Panc1 (cell line): ENCODE measurements around the gene MCF2. TPM values are rescaled to one million over a fixed set of nuclear protein-coding genes. Genes with fewer than 3 reads are reported as not detected.

Source experiments
- ATAC-seq: fragments of 200-7000 bp; cut with Tn5 transposase; 2 replicates; pipeline ENCODE4 v1.9.1; 2020; ENCODE audit warnings: mild to moderate bottlenecking, moderate library complexity
- BruUV-seq: library from RNA; stranded (reverse); fragments of 400-500 nt; replicated peaks from 2 replicates; lab custom pipeline; 2021; lab: Mats Ljungman, UMichigan
- CTCF ChIA-PET: fragments of 300-600 bp; sonication (Branson Sonifier 250); formaldehyde crosslinking; loops from one replicate; lab custom pipeline; 2022; ENCODE audit warnings: antibody characterized with exemption; lab: Charles Lee
- POLR2A ChIA-PET: fragments of 300-600 bp; sonication (Branson Sonifier 250); formaldehyde crosslinking; loops from one replicate; lab custom pipeline; 2022; ENCODE audit warnings: antibody characterized with exemption; lab: Charles Lee
- DNase-seq: peaks from one replicate; pipeline ENCODE4 v3.0.0-alpha.2; 2010; ENCODE audit warnings: low read depth, low spot score
- H3K27ac ChIP-seq: 2 replicates; pipeline ENCODE4 v1.5.1; 2011; ENCODE audit warnings: mild to moderate bottlenecking, low read length, inconsistent platforms
- H3K27me3 ChIP-seq: fragments of 200-500 bp; sonication (Bioruptor generic); 2 replicates; pipeline ENCODE4 v1.6.0; 2014; ENCODE audit warnings: low read length, inconsistent platforms; ENCODE audit not compliant: control insufficient read depth, insufficient read depth
- H3K36me3 ChIP-seq: fragments of 200-500 bp; sonication (Bioruptor generic); 2 replicates; pipeline ENCODE4 v1.5.1; 2014; ENCODE audit warnings: inconsistent platforms, mild to moderate bottlenecking, low read length, moderate library complexity; ENCODE audit not compliant: control insufficient read depth, insufficient read depth
- H3K4me1 ChIP-seq: 2 replicates; pipeline ENCODE4 v1.5.1; 2011; ENCODE audit warnings: inconsistent platforms, mild to moderate bottlenecking, low read length, moderate library complexity; ENCODE audit not compliant: control insufficient read depth, insufficient read depth
- H3K4me3 ChIP-seq, 2 experiments: 2 replicates each; pipeline ENCODE4 v1.5.1; 2011 to 2012; ENCODE audit warnings: low read depth in 2 of 2, low read length in 2 of 2, mild to moderate bottlenecking in 2 of 2, inconsistent platforms in 1 of 2, moderate library complexity in 1 of 2
- H3K9me3 ChIP-seq: fragments of 200-500 bp; sonication (Bioruptor generic); 2 replicates; pipeline ENCODE4 v1.5.1; 2014; ENCODE audit warnings: low read depth, mild to moderate bottlenecking, inconsistent platforms, low read length, moderate library complexity; ENCODE audit not compliant: control insufficient read depth, insufficient read depth
- POLR2AphosphoS5 ChIP-seq: IDR thresholded peaks from 2 replicates; pipeline ENCODE4 v1.6.1; 2012; ENCODE audit warnings: mild to moderate bottlenecking, low read depth, low read length, moderate library complexity
- SIN3A ChIP-seq: IDR thresholded peaks from 2 replicates; pipeline ENCODE4 v1.6.1; 2012; ENCODE audit warnings: low read depth, mild to moderate bottlenecking, low read length, moderate library complexity, borderline replicate concordance; ENCODE audit not compliant: insufficient read depth
- TCF7L2 ChIP-seq: IDR thresholded peaks from 2 replicates; pipeline ENCODE4 v1.6.1; 2011; ENCODE audit warnings: mild to moderate bottlenecking, low read depth, low read length, inconsistent platforms
- in situ Hi-C: cut with HindIII; loops from 2 replicates; pipeline ENCODE4 v1.10.0; 2016; ENCODE audit warnings: low sequenced_read_pairs, low pct_unique_long_range_greater_than_20kb
- intact Hi-C: fragments of 100-400 bp; cut with micrococcal nuclease; formaldehyde crosslinking; loops from one replicate; pipeline ENCODE4 v1.10.0; 2022; ENCODE audit not compliant: unreplicated experiment
- total RNA-seq: library from RNA; stranded (reverse); gene quantifications from one replicate; pipeline ENCODE4 v1.2.1, GENCODE V29; 2021; ENCODE audit not compliant: unreplicated experiment
- TF ChIP-seq, protein P1 (sequence below): fragments of 450-650 bp; IDR thresholded peaks from 2 replicates; pipeline ENCODE4 v1.5.1; 2017; ENCODE audit warnings: mild to moderate bottlenecking
- TF ChIP-seq, protein P2 (sequence below), 2 experiments: IDR thresholded peaks; 2 replicates each; pipeline ENCODE4 v1.6.1; 2011 to 2012; ENCODE audit warnings: low read depth in 2 of 2, control low read depth in 1 of 2, low read length in 1 of 2, mild to moderate bottlenecking in 1 of 2, moderate library complexity in 1 of 2; ENCODE audit not compliant: insufficient read depth in 1 of 2

MCF2 gene
- total RNA-seq, 1 experiment from 2014 or later, result 0.31 TPM

DNA sequence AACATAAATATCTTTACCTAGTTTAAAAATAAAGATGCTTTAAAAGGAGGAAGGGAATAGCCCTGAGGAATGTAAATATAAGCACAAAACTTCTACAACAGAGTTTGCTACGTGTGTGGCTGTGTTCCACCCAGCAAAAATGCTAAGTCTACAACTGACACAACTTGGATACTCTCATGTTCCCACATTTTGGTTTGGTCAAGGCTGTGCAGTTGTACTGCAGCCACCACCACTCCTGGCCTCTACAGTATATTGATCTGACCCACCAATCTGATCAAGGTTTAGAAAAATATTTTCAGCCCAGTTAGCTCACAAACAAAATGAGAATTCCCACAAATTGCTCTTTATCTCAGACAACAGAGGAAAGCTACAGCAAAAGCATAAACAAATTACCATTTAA lies 165.3 kb downstream of the MCF2 start:
- TF ChIP-seq, protein P1, sequence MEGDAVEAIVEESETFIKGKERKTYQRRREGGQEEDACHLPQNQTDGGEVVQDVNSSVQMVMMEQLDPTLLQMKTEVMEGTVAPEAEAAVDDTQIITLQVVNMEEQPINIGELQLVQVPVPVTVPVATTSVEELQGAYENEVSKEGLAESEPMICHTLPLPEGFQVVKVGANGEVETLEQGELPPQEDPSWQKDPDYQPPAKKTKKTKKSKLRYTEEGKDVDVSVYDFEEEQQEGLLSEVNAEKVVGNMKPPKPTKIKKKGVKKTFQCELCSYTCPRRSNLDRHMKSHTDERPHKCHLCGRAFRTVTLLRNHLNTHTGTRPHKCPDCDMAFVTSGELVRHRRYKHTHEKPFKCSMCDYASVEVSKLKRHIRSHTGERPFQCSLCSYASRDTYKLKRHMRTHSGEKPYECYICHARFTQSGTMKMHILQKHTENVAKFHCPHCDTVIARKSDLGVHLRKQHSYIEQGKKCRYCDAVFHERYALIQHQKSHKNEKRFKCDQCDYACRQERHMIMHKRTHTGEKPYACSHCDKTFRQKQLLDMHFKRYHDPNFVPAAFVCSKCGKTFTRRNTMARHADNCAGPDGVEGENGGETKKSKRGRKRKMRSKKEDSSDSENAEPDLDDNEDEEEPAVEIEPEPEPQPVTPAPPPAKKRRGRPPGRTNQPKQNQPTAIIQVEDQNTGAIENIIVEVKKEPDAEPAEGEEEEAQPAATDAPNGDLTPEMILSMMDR, result no peak
- no peak for TF ChIP-seq SIN3A
- TF ChIP-seq TCF7L2, result no peak
- TF ChIP-seq, protein P2, sequence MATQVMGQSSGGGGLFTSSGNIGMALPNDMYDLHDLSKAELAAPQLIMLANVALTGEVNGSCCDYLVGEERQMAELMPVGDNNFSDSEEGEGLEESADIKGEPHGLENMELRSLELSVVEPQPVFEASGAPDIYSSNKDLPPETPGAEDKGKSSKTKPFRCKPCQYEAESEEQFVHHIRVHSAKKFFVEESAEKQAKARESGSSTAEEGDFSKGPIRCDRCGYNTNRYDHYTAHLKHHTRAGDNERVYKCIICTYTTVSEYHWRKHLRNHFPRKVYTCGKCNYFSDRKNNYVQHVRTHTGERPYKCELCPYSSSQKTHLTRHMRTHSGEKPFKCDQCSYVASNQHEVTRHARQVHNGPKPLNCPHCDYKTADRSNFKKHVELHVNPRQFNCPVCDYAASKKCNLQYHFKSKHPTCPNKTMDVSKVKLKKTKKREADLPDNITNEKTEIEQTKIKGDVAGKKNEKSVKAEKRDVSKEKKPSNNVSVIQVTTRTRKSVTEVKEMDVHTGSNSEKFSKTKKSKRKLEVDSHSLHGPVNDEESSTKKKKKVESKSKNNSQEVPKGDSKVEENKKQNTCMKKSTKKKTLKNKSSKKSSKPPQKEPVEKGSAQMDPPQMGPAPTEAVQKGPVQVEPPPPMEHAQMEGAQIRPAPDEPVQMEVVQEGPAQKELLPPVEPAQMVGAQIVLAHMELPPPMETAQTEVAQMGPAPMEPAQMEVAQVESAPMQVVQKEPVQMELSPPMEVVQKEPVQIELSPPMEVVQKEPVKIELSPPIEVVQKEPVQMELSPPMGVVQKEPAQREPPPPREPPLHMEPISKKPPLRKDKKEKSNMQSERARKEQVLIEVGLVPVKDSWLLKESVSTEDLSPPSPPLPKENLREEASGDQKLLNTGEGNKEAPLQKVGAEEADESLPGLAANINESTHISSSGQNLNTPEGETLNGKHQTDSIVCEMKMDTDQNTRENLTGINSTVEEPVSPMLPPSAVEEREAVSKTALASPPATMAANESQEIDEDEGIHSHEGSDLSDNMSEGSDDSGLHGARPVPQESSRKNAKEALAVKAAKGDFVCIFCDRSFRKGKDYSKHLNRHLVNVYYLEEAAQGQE (IDR thresholded peaks at IDR 0.05; ENCODE audit: insufficient read depth in 1 of 2, low read depth in 2 of 2, low read length in 1 of 2), result no peak
- TF ChIP-seq POLR2AphosphoS5, result no peak
- in situ Hi-C loops, result no loop called here
- ChIA-PET POLR2A (no interaction called here), CTCF (no interaction called here)
- Histone ChIP-seq H3K4me1 (no peaks in the 10 kb centered on the region), H3K36me3 (no peaks in the 10 kb centered on the region), H3K27ac (no peak overlapping the region), H3K27me3 (no peaks in the 10 kb centered on the region), H3K9me3 (no peaks in the 10 kb centered on the region), H3K4me3 (no peak overlapping the region)
- no peak for ATAC-seq
- intact Hi-C loops, result no loop called here
- DNase-seq, result no peak
- no TSS peak for BruUV-seq

DNA sequence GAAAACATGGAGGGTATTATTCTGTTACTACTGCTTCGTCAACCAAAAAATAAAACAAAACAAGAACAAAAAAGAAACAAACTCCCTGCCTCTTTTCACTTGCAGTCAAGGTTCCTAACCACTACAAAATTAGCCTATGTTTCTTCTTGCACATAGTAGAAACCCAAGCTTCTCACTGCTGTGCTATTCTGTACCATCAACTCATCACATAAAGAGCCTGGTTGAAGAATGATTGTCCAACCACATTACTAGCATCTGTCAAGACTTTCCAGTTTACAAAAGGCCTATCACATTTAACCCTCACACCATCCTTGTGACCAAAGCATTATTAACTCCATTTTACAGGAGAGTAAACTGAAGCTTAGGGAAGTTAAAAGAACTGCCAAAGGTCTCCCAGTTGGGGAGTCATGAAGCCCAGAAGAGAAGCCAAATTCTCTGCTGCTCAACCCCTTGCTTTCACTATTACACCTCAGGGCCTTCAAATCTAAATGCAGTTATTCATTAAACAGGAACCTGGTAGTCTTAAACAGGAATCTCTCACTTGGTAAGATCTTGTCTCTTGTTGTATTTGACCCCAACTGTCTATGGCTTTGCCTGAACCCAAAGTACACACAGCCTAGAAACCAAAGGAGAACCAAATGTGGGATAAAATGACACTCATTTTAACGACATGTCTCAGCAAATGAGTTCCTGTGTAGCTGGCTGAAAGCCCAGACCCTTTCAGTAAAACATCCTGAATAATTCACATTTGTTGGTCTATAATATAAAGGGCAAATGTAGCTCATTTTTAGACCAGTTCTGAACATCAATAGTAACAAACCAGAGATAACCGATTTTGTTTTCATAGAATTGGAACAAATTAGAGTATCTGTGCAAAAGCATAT lies 168.8 kb downstream of the MCF2 start:
- in situ Hi-C loops (no loop called here), intact Hi-C loops (no loop called here)
- no TSS peak for BruUV-seq
- Histone ChIP-seq H3K36me3 (no peaks in the 10 kb centered on the region), H3K27ac (no peak overlapping the region), H3K4me3 (no peak overlapping the region), H3K4me1 (no peaks in the 10 kb centered on the region), H3K9me3 (no peaks in the 10 kb centered on the region), H3K27me3 (no peaks in the 10 kb centered on the region)
- CTCF ChIA-PET, result no interaction called here
- DNase-seq, result no peak
- ATAC-seq, result no peak
- TF ChIP-seq, protein P1, result no peak
- TF ChIP-seq, protein P2 (IDR thresholded peaks at IDR 0.05; ENCODE audit: insufficient read depth in 1 of 2, low read depth in 2 of 2, low read length in 1 of 2), result no peak
- TF ChIP-seq SIN3A, result no peak
- TF ChIP-seq TCF7L2, result no peak
- TF ChIP-seq POLR2AphosphoS5, result no peak
- POLR2A ChIA-PET, result no interaction called here
